HTERT RPE-1 (cell line): ENCODE data around the gene TAF1C.

Experiments
- in situ Hi-C: fragments of 300-500 bp; cut with MboI; formaldehyde crosslinking; loops from 4 replicates; pipeline ENCODE4 v1.14.3; 2020; ENCODE audit warnings: low sequenced_read_pairs

TAF1C gene

DNA sequence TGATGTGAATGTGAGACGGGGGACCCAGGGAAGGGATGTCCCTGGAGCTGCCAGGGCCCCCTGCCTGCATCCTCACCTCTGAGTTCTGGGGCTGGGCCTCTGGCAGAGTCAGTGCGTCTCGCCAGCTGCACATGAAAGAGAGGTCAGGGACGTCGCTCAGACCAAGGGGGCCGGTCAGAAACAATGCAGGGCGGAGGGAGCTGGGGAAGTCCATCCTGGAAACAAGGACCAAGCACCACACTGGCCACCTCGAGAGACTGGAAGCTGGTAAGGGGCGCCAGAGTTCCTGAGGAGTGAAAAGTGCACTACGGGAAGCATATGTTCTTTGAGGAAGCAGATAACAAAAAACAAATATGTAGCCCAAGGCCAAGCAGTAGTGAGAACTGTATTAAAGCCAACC is 2.1 kb downstream of the TAF1C start:
- in situ Hi-C loops, result no loop called here

DNA sequence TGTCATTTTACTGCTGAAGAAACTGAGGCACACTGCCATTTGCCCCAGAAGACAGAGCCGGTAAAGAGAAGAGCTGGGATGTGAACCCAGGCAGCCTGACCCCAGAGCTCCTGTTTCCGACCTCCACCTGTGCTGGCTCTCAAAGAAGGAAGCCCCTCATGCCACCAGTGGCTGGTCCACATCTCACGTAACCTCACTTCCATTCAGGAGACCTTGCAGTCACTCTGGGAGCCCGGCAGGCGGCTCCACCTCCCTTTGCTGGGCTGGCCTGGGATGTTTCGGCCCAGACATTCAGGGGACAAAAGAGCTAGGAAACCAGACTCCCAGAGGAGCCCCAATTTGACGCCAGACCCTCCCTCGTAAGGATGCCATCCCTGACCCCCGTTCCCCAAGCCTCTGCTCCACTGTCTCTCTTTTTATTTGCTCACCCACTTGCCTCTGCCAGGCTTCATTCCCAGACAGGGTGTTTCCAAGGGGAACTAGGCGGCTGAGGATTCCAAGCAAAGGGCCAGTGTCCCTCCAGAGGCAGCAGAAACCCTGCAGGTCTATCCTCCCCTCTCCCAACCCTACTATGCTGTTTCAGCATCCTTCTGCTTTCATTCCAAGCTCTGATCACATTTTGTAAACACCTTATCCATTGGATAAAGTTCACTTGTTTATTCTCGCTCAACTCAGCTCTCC is 2.8 kb downstream of the TAF1C start:
- in situ Hi-C loops, result no loop called here

- in situ Hi-C loops, result no loop called here
Measured at GRCh38 chr16:84183572-84183875, 3.3 kb downstream of the TAF1C start.

DNA sequence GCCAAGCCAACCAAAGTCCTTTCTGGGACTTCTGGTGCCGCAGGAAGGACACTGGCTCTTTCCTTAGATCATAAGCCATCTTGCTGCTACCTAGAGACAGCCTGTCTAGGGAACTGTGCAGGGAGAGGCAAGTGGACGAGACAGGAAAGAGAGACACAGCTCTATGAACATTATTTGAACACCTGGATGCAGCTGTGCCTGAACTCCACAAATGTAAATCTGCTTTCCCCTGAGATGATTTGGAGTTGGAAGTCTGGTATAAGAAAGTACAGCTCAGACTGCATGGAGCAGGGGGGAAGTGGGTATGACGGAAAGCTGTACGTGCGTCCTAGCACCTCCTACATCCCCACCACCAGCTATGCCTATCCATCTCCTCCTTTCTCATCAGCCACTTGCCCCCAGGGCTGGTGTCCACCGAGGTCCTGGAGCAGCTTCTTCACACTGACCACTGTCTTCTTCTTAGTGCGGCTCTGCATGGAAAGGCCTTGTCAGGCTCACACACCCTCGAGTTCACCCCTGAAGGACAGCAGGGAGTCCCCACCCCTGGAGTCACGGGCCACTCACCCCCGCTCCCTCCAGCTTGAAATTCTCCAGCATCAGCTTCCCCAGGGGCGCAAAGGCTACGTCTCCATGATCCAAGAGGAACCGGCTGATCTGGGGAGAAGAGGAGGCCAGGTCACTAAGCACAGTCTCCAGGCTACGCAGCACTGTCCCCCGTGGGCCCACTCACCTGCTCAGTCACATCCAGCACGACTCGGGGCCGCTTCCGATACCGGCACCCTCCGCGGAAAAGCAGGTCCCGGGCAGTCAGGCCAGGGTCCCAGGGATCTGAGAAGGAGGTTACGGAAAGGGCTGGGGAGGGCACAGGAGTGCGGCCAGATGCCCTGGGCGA is 3.9 kb downstream of the TAF1C start:
- in situ Hi-C loops, result no loop called here

- in situ Hi-C loops, result no loop called here
Measured at GRCh38 chr16:84182104-84182503, 4.8 kb downstream of the TAF1C start.

DNA sequence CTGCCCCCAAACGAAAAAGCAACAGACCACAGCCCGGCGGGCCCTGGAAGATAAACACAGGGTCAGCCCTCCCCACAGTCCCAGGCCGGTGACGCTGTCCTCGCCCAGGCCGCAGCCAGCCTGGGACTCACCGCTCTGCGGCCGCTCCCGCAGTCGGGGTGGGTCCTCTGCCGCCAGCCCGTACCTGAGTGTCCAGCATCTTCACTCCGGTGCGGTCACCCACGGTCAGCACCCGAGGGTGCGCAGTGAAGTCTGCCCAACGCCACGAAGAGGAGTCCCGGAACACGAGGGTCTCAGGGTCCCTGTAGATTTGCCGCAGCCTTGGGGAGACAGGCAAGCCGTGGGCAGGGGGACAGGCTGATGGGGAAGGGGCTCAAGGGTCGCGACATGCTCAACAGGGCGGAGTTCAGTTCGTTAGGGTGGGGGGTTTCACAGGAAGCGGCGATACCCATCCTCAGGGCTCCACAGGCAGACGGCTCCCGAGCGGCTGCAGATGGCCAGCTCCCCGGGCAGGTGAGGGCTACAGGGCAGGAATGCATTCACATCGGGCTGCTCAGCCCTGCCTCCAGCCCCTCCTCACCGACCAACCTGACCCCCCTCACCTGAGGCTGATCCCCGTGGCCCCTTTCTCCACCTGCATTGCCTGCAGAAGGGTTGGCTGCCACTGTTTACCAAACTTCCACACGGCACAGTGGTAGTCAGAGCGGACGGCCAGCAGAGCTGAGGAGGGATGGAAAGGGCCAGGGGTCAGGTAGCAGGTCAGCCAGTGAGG is 5.5 kb downstream of the TAF1C start:
- in situ Hi-C loops, result no loop called here

DNA sequence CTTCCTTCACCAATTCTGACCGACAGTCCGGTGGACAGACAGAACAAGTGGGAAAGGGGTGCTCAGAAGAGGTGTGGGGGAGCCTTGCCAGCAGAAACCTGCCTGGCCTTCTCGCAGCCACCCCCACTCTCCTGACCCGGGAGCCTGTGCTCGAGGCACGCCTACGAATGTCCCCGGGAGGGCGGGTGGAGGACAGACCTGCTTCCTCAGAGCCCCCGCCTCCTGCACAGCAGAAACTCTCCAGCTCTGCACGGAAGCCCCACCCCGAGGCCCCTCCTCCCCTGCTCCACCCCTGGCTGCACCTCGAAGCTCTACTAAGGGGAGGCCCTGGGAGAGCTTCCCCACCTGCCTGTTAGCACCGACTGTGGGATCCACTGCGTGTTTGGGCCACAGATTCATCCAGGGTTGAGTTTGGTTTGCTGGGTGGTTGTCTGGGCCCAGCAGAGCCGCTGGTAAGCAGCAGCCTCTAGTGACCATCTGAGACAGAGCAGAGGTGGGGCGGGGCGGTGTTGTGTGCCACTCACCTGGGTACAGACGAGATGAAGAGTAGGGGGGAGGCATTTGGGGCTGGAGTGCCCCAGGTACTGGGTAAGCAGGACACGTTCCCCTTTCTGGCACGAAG is 6.2 kb downstream of the TAF1C start:
- in situ Hi-C loops, result no loop called here

- in situ Hi-C loops, result no loop called here
Measured at GRCh38 chr16:84179612-84180320, 7.1 kb downstream of the TAF1C start.

- in situ Hi-C loops, result no loop called here
Measured at GRCh38 chr16:84178892-84179611, 7.8 kb downstream of the TAF1C start.

GRCh38 chr16:84178146-84178765 is 8.6 kb downstream of the TAF1C start:
- in situ Hi-C loops, result no loop called here

- in situ Hi-C loops, result no loop called here
Measured at GRCh38 chr16:84177741-84178073, 9.2 kb downstream of the TAF1C start.

DNA sequence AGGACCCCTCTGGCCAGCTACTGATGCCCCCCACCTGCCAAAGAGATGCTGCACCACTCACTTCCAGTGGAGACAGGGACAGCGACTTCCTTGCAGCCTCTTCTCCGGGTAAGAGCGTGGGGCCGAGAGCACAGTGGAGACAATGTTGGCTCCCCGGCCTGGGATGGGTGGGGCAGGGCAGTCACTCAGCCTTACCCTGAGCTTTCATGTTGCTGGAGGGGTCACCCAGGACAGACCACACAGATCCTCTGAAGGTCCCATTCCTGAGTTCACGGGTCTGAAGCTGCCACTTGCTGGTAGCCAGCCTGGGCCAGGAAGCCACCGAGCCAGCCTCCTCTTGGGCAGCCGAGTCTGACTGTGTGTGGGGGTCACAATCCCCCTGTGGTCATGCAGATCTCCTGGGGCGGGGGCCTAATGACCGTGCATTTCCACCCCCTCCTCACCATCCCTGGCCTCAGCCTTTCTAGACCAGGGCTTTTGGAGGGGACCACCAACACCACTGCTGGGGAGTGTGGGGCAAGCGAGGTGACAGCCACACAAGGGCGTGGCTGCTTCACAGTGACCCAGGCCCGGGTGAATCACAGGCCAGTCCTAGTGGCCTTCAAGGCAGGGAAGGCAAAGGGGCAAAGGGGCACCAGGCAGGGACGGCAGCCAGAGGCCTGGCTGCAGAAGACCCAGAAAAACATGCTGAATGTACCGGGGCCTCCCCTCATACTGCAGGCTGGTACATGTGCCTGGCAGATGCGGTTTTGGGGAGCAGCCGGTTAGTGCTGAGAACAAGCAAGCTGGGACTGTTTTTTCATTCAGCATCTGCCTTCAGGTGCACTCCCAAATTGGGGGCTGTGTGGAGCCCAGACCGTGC is 10.4 kb downstream of the TAF1C start:
- in situ Hi-C loops, result no loop called here

DNA sequence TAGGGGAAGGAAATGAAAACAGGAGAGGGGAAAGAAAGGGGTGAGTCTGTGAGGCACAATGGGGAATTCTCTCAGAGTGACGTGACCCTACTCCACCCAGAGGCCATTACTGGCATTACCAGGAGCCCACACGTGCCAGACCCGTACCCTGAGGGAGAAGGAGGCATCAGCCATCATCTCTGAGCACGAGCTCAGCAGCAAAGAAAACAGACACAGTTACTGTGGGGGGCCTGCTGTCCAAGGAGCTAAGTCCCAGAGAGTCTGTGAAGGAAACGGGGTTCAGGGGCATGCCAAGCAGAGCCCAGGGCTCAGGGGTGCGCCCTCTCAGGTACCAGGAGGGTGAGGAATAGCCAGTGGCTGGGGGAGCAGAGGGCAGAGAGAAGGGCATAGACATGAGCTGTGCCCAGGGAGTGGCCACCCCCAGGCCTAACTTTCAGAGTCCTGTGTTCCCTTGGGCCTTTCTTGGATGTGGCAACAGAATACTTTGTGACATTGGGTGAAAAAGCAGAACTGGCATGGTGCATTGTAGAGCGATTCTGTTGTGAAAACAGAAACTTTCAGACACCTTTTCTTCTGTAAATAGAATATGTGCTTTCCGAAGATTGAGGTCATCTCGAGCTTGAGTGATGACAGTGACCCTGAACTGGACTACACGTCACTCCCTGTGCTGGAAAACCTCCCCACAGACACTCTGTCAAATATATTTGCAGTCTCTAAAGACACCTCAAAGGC is 11.3 kb downstream of the TAF1C start:
- in situ Hi-C loops, result no loop called here

- in situ Hi-C loops, result no loop called here
Measured at GRCh38 chr16:84174396-84174795, 12.5 kb downstream of the TAF1C start.

- in situ Hi-C loops, result no loop called here
Measured at GRCh38 chr16:84169765-84170310, 17.0 kb downstream of the TAF1C start.

DNA sequence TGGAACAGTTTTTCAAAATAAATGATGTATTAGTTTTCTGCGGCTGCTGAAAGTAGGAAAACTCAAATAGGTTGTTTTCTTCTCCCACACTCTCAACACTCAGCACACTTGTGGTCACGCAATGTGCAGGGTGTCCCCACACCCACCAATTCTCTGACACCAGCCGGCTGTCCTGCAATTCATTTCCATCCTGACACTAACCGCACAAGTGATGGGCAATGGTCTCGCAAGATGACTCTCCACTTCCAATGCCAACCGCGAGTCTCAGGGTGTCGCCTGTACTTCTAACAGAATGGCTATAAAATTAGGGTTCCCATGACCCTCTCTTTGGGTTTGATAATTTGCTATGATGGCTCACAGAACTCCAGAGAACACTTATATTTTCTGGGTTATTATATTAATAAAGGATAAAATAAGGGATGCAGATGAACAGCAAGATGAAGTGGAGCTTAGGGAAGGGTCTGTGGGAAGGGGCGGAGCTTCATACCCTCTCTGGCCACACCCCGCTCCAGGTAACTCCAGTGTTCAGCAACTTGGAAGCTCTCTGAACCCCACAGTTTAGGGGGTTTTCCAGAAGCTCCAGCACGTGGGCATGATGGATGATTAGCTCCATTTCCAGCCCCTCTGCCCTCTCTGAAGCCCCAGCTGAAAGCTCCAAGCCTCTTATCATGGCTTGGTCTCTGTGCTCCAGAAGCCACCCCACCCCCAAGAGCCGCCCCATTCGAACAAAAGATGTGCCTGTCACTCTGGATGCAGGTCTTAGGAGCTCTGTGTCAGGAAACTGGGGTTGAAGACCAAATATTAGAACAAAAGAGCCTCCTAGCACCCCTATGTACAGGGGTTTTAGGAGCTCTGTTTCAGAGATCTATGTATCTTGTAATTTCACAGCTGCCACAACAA is 19.8 kb downstream of the TAF1C start:
- in situ Hi-C loops, result no loop called here

DNA sequence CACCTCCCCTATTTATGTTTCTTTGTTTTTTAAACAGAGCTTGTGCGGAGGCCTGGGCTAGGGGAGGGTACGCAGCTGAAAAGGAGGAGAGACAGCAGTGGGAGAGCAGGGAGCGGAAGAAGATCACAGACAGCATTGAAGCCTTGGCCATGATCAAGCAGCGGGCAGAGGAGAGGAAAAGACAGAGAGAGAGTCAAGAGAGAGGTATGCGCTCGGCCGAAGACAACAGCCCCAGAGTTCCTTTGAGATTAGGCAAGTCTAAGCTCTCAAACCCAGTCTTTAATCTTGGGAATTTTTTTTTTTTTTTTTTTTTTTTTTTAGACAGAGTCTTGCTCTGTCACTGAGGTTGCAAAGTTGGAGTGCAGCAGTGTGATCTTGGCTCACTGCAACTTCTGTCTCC is 21.1 kb downstream of the TAF1C start:
- in situ Hi-C loops, result no loop called here
